Measurements from ENCODE around the gene RIF1.

- TF ChIP-seq ZNF274 (IDR thresholded peaks at IDR 0.05; ENCODE audit: low read depth, low read length) (no peak), SUZ12 (IDR thresholded peaks at IDR 0.05; ENCODE audit: extremely low read depth, insufficient read depth, insufficient read length) (no peak), YY1 (IDR thresholded peaks at IDR 0.05; ENCODE audit: insufficient read depth, insufficient read length) (no peak)
These were observed 111.3 kb downstream of the RIF1 start for GRCh38 chr2:151520976-151521375.
